Brain microvascular endothelial cell (primary cell): ENCODE measurements around the gene PCED1B.

Experiments
- DNase-seq: peaks from one replicate; pipeline ENCODE4 v3.0.0-alpha.2; 2020
- H3K27ac ChIP-seq: fragments of 250-450 bp; sonication (Bioruptor Pico); 2 replicates; pipeline ENCODE4 v1.5.1; 2020; ENCODE audit warnings: mild to moderate bottlenecking, moderate library complexity
- H3K27me3 ChIP-seq: fragments of 250-450 bp; sonication (Bioruptor Pico); replicated peaks from 2 replicates; pipeline ENCODE4 v1.5.1; 2020; ENCODE audit warnings: mild to moderate bottlenecking
- H3K36me3 ChIP-seq: fragments of 250-450 bp; sonication (Bioruptor Pico); replicated peaks from 2 replicates; pipeline ENCODE4 v1.5.1; 2020; ENCODE audit warnings: mild to moderate bottlenecking
- H3K4me3 ChIP-seq: 2 replicates; pipeline ENCODE4 v1.5.1; 2011; ENCODE audit warnings: low read depth, mild to moderate bottlenecking, control low read depth, low read length, moderate library complexity
- in situ Hi-C: cut with HindIII; loops from 2 replicates; pipeline ENCODE4 v1.10.0; 2017; ENCODE audit warnings: low sequenced_read_pairs, low pct_ligation_motif_present
- TF ChIP-seq, protein P1 (sequence below): IDR thresholded peaks from 2 replicates; pipeline ENCODE4 v1.5.1; 2011; ENCODE audit warnings: low read depth, mild to moderate bottlenecking, moderate library complexity, low read length, control low read depth, inconsistent platforms; ENCODE audit errors: missing control alignments

The PCED1B gene

DNA sequence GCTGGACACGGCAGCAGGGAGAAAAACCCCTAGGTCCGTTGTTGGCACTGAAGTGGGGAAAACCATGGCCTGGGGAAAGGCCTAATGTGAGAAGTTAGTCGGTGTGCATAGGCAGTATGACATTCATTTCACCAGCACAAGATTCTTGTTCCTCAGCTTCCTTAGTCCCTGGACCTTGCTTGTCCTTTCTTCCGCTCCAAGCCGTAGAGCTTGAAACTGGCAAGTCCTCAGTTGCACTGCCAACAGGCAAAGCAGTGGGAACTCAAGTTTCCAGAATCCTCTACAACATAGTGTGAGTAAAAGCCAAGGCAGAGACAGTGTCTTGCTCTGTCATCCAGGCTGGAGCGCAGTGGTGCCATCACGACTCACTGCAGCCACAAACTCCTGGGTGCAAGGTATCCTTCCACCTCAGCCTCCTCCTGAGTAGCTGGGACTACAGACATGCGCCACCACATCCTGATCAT lies 138.8 kb downstream of the PCED1B start:
- H3K36me3 ChIP-seq, result no peaks in the 10 kb centered on the region
- no peak for DNase-seq
- no peak overlapping the region for H3K4me3 ChIP-seq
- TF ChIP-seq, protein P1, sequence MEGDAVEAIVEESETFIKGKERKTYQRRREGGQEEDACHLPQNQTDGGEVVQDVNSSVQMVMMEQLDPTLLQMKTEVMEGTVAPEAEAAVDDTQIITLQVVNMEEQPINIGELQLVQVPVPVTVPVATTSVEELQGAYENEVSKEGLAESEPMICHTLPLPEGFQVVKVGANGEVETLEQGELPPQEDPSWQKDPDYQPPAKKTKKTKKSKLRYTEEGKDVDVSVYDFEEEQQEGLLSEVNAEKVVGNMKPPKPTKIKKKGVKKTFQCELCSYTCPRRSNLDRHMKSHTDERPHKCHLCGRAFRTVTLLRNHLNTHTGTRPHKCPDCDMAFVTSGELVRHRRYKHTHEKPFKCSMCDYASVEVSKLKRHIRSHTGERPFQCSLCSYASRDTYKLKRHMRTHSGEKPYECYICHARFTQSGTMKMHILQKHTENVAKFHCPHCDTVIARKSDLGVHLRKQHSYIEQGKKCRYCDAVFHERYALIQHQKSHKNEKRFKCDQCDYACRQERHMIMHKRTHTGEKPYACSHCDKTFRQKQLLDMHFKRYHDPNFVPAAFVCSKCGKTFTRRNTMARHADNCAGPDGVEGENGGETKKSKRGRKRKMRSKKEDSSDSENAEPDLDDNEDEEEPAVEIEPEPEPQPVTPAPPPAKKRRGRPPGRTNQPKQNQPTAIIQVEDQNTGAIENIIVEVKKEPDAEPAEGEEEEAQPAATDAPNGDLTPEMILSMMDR, result no peak
- no peak overlapping the region for H3K27ac ChIP-seq
- H3K27me3 ChIP-seq, result no peaks in the 10 kb centered on the region
- in situ Hi-C loops, result no loop called here

DNA sequence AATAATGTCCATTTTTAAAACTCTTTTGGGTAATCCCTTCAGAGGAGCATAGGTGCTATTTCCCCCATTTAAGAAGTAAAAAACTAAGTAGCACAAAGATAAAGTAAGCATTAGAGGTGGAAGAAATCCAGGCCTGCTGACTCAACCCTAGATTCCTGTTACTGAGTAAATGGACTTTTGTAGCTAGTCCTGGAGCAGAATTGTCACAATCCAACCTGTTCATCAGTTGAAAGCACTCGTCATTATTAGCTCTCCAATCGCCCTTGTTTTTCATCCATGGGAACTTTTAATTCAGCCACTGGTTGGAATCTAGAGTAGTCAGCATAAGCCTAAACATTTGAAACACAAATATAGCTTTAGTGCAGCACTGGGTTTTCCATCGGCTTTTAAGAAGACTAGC lies 139.8 kb downstream of the PCED1B start:
- H3K27me3 ChIP-seq, result no peaks in the 10 kb centered on the region
- no peaks in the 10 kb centered on the region for H3K36me3 ChIP-seq
- DNase-seq, result peak; percentile 23
- in situ Hi-C loops, result no loop called here
- no peak overlapping the region for H3K4me3 ChIP-seq
- H3K27ac ChIP-seq, result no peak overlapping the region
- TF ChIP-seq, protein P1, result no peak

DNA sequence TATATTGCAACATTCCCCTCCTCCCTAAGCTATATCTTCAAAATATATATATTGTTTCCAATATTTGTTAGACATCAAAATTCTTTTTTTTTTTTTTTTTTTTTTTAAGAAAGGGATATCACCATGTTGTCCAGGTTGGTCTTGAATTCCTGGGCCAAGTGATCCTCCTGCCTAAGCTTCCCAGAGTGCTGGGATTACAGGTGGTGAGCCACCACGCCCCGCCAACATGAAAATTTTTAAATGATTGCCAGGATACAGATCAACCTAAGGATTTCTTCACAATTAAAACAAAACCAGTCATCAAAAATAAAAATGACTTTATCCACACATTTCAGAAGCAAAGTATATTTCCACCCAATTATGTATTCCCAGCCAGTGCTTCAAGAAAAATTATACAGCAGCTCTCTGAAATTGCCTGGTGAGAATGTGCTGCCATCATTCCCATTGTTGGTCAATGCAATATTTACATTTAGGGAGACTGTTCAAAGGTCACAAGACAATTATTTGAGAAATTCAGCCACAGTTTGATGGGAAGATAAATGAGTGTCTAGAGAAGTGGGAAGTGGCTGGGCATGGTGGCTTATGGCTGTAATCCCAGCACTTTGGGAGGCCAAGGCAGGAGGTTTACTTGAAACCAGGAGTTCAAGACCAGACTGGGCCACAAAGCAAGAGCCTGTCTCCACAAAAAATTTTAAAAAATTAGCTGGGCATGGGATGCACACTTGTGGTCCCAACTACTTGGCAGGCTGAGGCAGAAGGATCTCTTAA lies 142.0 kb downstream of the PCED1B start:
- DNase-seq, result no peak
- no peaks in the 10 kb centered on the region for H3K36me3 ChIP-seq
- no peak overlapping the region for H3K4me3 ChIP-seq
- H3K27ac ChIP-seq, result no peak overlapping the region
- TF ChIP-seq, protein P1, result no peak
- in situ Hi-C loops, result no loop called here
- H3K27me3 ChIP-seq, result no peaks in the 10 kb centered on the region

DNA sequence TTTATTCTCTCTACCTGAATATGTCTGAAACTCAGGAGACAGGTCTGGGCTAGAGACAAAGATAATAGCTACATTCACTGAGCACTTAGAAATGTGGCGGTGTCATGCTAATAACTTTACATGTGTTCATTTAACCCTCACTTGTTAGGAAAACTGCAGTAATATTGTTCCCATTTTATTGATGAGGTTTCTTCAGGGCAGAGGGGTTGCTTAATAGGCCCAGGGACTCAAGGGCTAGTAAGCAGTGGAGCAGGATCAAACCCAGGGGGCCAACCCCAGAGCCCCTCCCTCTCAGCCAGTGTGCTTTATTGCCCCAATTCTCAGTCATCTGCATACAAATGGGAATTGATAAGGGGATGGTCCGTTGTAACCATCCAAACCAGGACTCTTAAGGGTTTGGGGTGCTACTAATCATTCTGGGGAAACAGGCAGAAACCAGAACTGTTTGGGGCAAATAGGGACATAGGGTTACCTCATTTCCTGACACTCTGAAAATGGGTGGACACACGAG lies 143.2 kb downstream of the PCED1B start:
- Histone ChIP-seq H3K27ac (no peak overlapping the region), H3K4me3 (no peak overlapping the region), H3K27me3 (no peaks in the 10 kb centered on the region), H3K36me3 (no peaks in the 10 kb centered on the region)
- in situ Hi-C loops, result no loop called here
- no peak for DNase-seq
- TF ChIP-seq, protein P1, result no peak

DNA sequence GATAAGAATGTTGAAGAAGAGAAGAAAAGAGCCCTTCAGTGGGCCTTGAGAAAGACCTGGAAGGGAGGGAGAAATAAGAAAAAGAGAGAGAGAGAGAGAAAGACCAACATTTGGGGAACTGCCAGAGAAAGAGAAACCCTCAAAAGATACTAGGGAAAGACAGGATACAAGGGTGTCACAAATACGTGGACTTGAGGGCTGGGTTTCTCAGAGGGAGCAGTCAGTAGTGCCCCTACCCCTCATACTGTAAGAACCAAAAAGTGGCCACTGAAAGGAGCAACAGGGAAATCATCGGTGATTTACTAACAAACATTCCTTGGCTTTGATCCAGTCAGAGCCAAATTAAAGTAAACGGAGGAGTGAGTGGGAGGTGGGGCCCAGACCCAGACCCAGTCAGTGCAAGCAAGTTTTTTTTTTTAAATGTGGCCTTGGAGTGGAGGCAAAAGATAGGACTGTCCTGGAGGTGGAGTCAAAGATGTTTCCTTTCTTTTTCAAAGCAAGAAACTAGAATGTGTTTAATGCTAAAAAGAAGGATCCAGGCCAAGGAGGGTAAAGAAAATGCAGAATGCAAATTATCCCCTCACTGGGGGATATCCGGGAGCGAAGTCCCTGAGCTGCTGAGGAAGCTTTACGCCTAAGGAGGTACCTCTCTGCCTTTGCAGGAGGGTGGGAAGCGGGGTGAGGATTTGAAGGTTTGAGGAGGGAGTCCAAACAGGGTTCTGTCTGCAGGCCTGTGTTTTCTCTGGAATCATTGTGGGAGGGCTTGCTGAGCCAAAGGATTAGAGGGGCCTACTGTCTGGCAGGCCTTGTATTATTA lies 143.8 kb downstream of the PCED1B start:
- no peak overlapping the region for H3K4me3 ChIP-seq
- H3K27me3 ChIP-seq, result no peaks in the 10 kb centered on the region
- DNase-seq, result no peak
- H3K27ac ChIP-seq, result no peak overlapping the region
- in situ Hi-C loops, result no loop called here
- H3K36me3 ChIP-seq, result no peaks in the 10 kb centered on the region
- TF ChIP-seq, protein P1, result no peak
